ENCODE measurements around the gene PAK4. TPM values are rescaled to one million over a fixed set of nuclear protein-coding genes. Genes with fewer than 3 reads are reported as not detected.

The PAK4 gene
- total RNA-seq, 1 donor from 2014 or later = 0.82 TPM

GRCh38 chr19:39126312-39127187, 964 bp downstream of the PAK4 start:
- FAIRE-seq = no peak
- DNase-seq (ENCODE audit: low spot score in 2 of 2) = no peak

- FAIRE-seq = no peak
- DNase-seq (ENCODE audit: low spot score in 2 of 2) = no peak
These were observed 2.4 kb downstream of the PAK4 start for GRCh38 chr19:39127812-39128515.

GRCh38 chr19:39128516-39129079, 3.0 kb downstream of the PAK4 start:
- FAIRE-seq (no peak), DNase-seq (ENCODE audit: low spot score in 2 of 2) (no peak)

GRCh38 chr19:39129116-39129515, 3.5 kb downstream of the PAK4 start:
- FAIRE-seq = no peak
- DNase-seq (ENCODE audit: low spot score in 2 of 2) = no peak

GRCh38 chr19:39130337-39131254, 5.0 kb downstream of the PAK4 start:
- DNase-seq (ENCODE audit: low spot score in 2 of 2) (no peak), FAIRE-seq (no peak)

- DNase-seq (ENCODE audit: low spot score in 2 of 2) (no peak), FAIRE-seq (no peak)
These were observed 5.7 kb downstream of the PAK4 start for GRCh38 chr19:39131255-39131755.

- DNase-seq (ENCODE audit: low spot score in 2 of 2) (no peak), FAIRE-seq (no peak)
These were observed 6.9 kb downstream of the PAK4 start for GRCh38 chr19:39132344-39132969.

- no peak for FAIRE-seq
- no peak for DNase-seq (ENCODE audit: low spot score in 2 of 2)
These were observed 8.1 kb downstream of the PAK4 start for GRCh38 chr19:39133431-39134270.

- FAIRE-seq (no peak), DNase-seq (ENCODE audit: low spot score in 2 of 2) (no peak)
These were observed 10.1 kb downstream of the PAK4 start for GRCh38 chr19:39135701-39136100.

GRCh38 chr19:39136225-39136940, 10.8 kb downstream of the PAK4 start:
- DNase-seq (ENCODE audit: low spot score in 2 of 2) (no peak), FAIRE-seq (no peak)

GRCh38 chr19:39137131-39137530, 11.5 kb downstream of the PAK4 start:
- DNase-seq (ENCODE audit: low spot score in 2 of 2) (no peak), FAIRE-seq (no peak)

- FAIRE-seq (no peak), DNase-seq (ENCODE audit: low spot score in 2 of 2) (no peak)
These were observed 12.9 kb downstream of the PAK4 start for GRCh38 chr19:39138221-39139211.

GRCh38 chr19:39139305-39139874, 13.8 kb downstream of the PAK4 start:
- no peak for DNase-seq (ENCODE audit: low spot score in 2 of 2)
- FAIRE-seq = no peak

GRCh38 chr19:39139971-39140453, 14.4 kb downstream of the PAK4 start:
- DNase-seq (ENCODE audit: low spot score in 2 of 2) (no peak), FAIRE-seq (no peak)

- FAIRE-seq (no peak), DNase-seq (ENCODE audit: low spot score in 2 of 2) (no peak)
These were observed 15.0 kb downstream of the PAK4 start for GRCh38 chr19:39140594-39140993.

GRCh38 chr19:39141929-39142328, 16.3 kb downstream of the PAK4 start:
- DNase-seq (ENCODE audit: low spot score in 2 of 2) (no peak), FAIRE-seq (no peak)
